ENCODE data around the gene CCDC71L.

Gene CCDC71L

DNA sequence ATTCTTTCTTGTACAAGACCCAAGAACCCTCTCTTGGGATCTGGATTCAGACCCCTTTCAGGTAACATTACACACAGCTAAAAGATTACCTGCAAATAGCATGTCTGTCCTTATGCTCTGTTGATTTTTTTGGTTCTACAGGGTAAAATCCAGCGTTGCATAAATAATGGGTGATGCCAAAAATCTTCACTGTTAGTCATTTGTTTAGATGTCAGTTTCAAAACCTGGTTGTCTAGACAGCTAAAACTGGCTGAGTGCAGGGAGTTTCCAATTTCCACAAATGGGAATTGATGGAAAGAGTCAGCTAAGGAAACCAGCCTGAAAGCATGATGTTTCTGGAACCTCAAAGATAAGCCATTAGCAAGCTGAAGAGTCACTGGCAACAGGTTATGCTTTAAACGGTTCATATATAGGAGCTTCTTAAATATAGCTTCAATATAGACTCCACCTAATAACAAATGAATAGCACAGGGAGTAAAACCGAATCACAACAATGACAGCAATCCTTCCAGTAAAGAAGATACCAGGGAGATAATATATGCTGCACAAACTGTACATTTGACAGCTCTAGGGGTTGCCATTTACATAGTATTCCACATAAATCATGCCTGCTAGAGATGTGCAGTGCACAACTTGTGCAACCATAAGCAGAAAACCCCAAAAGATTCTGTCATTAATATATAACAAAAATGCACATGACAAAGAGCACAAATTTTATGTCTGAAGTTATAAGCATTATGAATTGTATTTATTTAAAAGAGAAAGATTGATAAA lies 20.4 kb downstream of the CCDC71L start:
- H3K27ac ChIP-seq, result no peak overlapping the region
- no peaks in the 10 kb centered on the region for H3K79me2 ChIP-seq (ENCODE audit: insufficient read depth, low read depth)
- TF ChIP-seq, protein P1, sequence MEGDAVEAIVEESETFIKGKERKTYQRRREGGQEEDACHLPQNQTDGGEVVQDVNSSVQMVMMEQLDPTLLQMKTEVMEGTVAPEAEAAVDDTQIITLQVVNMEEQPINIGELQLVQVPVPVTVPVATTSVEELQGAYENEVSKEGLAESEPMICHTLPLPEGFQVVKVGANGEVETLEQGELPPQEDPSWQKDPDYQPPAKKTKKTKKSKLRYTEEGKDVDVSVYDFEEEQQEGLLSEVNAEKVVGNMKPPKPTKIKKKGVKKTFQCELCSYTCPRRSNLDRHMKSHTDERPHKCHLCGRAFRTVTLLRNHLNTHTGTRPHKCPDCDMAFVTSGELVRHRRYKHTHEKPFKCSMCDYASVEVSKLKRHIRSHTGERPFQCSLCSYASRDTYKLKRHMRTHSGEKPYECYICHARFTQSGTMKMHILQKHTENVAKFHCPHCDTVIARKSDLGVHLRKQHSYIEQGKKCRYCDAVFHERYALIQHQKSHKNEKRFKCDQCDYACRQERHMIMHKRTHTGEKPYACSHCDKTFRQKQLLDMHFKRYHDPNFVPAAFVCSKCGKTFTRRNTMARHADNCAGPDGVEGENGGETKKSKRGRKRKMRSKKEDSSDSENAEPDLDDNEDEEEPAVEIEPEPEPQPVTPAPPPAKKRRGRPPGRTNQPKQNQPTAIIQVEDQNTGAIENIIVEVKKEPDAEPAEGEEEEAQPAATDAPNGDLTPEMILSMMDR (conservative IDR thresholded peaks at IDR 0.05; ENCODE audit: low read depth, low read length), result no peak
- H4K20me1 ChIP-seq (ENCODE audit: insufficient read depth), result no peaks in the 10 kb centered on the region
- H3K4me1 ChIP-seq (ENCODE audit: low read depth, poor library complexity, severe bottlenecking), result no peaks in the 10 kb centered on the region
- H3K9ac ChIP-seq, result no peak overlapping the region
- no peak overlapping the region for H3K4me2 ChIP-seq
- no peaks in the 10 kb centered on the region for H3K36me3 ChIP-seq (ENCODE audit: insufficient read depth)
- no peak overlapping the region for H3K4me3 ChIP-seq (IDR thresholded peaks at IDR 0.05; ENCODE audit: insufficient read depth, low read depth, low read length)
- H3K27me3 ChIP-seq (ENCODE audit: insufficient read depth, low read depth), result no peaks in the 10 kb centered on the region
- no peak overlapping the region for H2AFZ ChIP-seq (ENCODE audit: low read depth)

DNA sequence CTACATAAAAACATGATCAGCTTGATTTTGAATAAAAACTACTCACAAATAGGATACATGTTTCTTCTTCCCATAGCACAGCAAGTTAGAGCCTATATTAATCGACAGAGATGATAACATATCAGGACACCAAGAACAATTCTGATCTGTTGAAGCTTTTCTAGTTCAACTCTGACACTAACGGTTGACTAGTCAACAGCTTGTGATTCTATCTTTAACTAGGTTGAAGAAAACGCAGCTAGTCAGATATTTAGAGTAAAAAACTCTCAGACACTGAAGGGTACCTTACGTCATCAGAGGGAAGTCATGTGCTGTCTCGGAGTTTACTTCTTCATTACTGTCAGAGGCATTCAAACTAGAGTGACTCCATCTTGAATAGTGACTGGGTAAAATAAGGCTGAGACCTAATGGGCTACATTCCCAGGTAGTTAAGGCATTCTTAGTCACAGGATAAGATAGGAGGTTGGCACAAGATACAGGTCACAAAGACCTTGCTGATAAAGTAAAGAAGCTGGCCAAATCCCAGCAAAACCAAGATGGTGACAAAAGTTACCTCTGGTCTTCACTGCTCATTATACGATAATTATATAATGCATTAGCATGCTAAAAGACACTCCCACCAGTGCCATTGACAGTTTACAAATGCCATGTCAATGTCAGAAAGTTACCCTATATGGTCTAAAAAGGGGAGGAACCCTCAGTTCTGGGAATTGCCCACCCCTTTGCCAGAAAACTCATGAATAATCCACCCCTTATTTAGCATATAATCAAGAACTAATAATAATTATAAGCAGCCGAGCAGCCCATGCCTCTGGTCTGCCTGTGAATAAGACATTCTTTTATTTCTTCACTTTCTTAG lies 21.3 kb downstream of the CCDC71L start:
- H4K20me1 ChIP-seq (ENCODE audit: insufficient read depth), result no peaks in the 10 kb centered on the region
- H3K27me3 ChIP-seq (ENCODE audit: insufficient read depth, low read depth), result no peaks in the 10 kb centered on the region
- no peak overlapping the region for H3K4me2 ChIP-seq
- no peak overlapping the region for H3K9ac ChIP-seq
- H3K4me3 ChIP-seq (IDR thresholded peaks at IDR 0.05; ENCODE audit: insufficient read depth, low read depth, low read length), result no peak overlapping the region
- H3K79me2 ChIP-seq (ENCODE audit: insufficient read depth, low read depth), result no peaks in the 10 kb centered on the region
- TF ChIP-seq, protein P1 (conservative IDR thresholded peaks at IDR 0.05; ENCODE audit: low read depth, low read length), result no peak
- no peaks in the 10 kb centered on the region for H3K36me3 ChIP-seq (ENCODE audit: insufficient read depth)
- no peaks in the 10 kb centered on the region for H3K4me1 ChIP-seq (ENCODE audit: low read depth, poor library complexity, severe bottlenecking)
- no peak overlapping the region for H3K27ac ChIP-seq
- H2AFZ ChIP-seq (ENCODE audit: low read depth), result no peak overlapping the region

DNA sequence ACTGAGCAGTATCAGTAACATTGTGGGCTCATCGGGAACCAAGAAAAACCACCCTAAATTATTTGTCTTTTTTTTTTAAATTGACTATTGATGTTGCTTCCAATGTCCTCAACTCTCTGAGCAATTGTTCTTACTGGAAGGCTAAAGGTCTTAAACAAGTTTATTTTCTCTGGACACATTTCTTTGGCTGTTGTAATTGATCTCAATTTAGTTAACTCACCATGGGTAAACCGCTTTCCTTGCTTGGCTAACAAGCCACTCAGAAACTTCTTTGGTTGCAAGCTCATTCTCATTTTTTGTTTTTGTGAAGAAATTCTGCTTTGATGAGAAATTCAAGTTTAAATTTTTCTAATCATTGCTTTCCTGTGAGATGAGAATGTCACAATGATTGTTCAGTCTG lies 25.5 kb downstream of the CCDC71L start:
- Histone ChIP-seq H3K9ac (no peak overlapping the region), H4K20me1 (ENCODE audit: insufficient read depth) (no peaks in the 10 kb centered on the region), H3K4me1 (ENCODE audit: low read depth, poor library complexity, severe bottlenecking) (no peaks in the 10 kb centered on the region), H3K27ac (no peak overlapping the region), H2AFZ (ENCODE audit: low read depth) (no peak overlapping the region), H3K4me3 (IDR thresholded peaks at IDR 0.05; ENCODE audit: insufficient read depth, low read depth, low read length) (no peak overlapping the region), H3K79me2 (ENCODE audit: insufficient read depth, low read depth) (no peaks in the 10 kb centered on the region), H3K36me3 (ENCODE audit: insufficient read depth) (no peaks in the 10 kb centered on the region), H3K4me2 (no peak overlapping the region), H3K27me3 (ENCODE audit: insufficient read depth, low read depth) (no peaks in the 10 kb centered on the region)
- TF ChIP-seq, protein P1 (conservative IDR thresholded peaks at IDR 0.05; ENCODE audit: low read depth, low read length), result no peak

DNA sequence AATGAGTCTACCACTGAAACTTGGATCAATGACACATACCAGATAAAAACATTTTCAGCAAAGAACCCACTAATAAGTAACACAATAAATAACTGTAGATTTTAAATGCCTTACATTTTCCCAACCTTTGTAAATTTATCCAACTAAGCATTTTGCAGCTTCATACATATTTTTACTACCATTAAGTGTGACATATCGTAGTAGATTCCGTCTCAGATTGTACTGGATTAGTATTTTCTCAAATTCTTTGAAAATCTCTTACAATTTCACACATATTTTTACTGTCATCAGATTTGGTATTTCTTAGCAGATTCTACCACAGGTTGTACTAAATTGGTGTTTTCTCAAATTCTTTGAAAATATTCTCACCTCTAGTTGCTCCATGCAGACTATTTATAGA lies 26.0 kb downstream of the CCDC71L start:
- H3K4me2 ChIP-seq, result no peak overlapping the region
- H3K27me3 ChIP-seq (ENCODE audit: insufficient read depth, low read depth), result no peaks in the 10 kb centered on the region
- H3K9ac ChIP-seq, result no peak overlapping the region
- no peaks in the 10 kb centered on the region for H4K20me1 ChIP-seq (ENCODE audit: insufficient read depth)
- no peaks in the 10 kb centered on the region for H3K4me1 ChIP-seq (ENCODE audit: low read depth, poor library complexity, severe bottlenecking)
- TF ChIP-seq, protein P1 (conservative IDR thresholded peaks at IDR 0.05; ENCODE audit: low read depth, low read length), result no peak
- no peaks in the 10 kb centered on the region for H3K36me3 ChIP-seq (ENCODE audit: insufficient read depth)
- H3K27ac ChIP-seq, result no peak overlapping the region
- H2AFZ ChIP-seq (ENCODE audit: low read depth), result no peak overlapping the region
- no peak overlapping the region for H3K4me3 ChIP-seq (IDR thresholded peaks at IDR 0.05; ENCODE audit: insufficient read depth, low read depth, low read length)
- no peaks in the 10 kb centered on the region for H3K79me2 ChIP-seq (ENCODE audit: insufficient read depth, low read depth)
